HG02870 (cell line): ENCODE data around the gene MICAL3.

ENCODE experiments used
- ATAC-seq: cut with Tn5 transposase; IDR thresholded peaks from one replicate; pipeline ENCODE4 v1.9.1; 2021; ENCODE audit warnings: mild to moderate bottlenecking, moderate library complexity; ENCODE audit not compliant: unreplicated experiment

MICAL3 gene

GRCh38 chr22:17785185-17786184 lies 238.9 kb downstream of the MICAL3 start:
- no peak for ATAC-seq

- no peak for ATAC-seq
Observed at GRCh38 chr22:17784776-17785175, 239.6 kb downstream of the MICAL3 start.

GRCh38 chr22:17783773-17784480 lies 240.4 kb downstream of the MICAL3 start:
- no peak for ATAC-seq

DNA sequence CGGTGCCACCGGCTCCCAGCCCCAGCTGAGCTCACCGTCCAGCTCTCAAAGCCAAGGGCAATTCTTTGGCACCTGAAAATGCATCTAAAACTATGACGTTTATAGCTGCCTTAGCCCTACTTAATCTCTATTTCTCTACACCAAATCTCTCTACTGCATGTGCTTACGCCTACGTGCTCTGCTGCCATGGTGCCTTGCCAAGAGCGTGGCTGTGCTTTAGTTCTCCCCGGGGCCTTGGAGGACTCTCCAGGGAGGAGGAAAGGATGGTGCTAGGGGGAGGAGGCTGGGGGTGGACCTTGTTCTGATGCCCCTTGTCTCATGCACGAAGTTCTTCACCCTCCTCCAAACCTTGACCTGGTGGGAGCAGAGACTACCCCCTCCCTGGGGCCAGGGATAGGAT lies 241.0 kb downstream of the MICAL3 start:
- no peak for ATAC-seq

- ATAC-seq, result no peak
Observed at GRCh38 chr22:17782621-17783020, 241.7 kb downstream of the MICAL3 start.

DNA sequence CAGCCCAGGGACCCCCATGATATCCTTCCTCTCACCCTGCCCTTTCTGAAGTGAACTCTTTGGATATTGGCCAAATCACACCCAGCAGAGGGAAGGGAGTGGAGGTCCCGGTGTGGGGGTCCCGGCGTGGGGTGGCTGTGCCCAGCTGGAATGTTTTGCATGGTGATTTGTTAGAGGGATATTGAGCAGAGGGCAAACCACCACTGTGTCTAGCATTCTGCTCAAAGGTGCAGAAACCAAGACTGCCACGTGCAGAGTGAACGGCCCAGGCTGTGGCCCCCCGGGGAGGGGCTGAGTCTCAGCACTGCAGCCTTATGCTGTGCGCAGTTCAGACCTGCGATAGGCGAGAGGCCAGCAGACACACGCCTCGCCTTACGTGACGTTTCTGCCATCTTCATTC lies 242.2 kb downstream of the MICAL3 start:
- ATAC-seq, result no peak

DNA sequence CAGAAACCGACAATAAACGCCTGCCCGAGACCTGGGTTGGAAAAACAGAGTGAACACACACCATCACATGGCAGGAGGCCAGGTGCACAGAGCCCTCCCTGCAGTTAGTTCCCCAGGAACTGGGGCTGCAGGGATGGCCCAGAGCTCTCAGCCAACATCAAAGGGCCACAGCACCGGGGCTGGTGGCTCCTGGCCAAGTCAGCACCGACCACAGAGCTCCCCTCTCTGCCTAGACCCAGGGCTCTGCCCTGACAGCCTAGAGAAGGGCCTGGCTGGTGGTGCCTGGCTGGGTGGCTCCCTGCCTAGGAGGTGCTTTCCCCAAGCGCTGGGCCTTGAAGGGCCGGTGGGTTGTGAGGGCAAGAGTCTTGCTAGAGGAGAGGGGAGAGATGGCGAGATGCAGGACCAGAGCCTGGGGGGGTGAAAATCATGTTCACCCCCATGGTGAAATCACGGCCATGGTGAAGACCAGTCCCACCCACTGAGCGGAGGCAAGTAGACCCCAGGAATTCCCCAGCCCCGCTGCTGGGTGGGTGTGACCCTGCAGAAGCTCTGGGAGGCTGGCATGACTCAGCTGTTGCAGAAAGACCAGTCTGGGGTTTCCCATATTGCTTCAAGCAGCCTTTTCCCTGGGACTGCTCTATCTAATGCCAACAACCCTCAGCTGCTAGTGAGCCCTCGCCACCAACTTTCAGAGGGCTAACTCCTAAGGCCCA lies 242.9 kb downstream of the MICAL3 start:
- no peak for ATAC-seq

GRCh38 chr22:17780741-17781318 lies 243.5 kb downstream of the MICAL3 start:
- no peak for ATAC-seq

DNA sequence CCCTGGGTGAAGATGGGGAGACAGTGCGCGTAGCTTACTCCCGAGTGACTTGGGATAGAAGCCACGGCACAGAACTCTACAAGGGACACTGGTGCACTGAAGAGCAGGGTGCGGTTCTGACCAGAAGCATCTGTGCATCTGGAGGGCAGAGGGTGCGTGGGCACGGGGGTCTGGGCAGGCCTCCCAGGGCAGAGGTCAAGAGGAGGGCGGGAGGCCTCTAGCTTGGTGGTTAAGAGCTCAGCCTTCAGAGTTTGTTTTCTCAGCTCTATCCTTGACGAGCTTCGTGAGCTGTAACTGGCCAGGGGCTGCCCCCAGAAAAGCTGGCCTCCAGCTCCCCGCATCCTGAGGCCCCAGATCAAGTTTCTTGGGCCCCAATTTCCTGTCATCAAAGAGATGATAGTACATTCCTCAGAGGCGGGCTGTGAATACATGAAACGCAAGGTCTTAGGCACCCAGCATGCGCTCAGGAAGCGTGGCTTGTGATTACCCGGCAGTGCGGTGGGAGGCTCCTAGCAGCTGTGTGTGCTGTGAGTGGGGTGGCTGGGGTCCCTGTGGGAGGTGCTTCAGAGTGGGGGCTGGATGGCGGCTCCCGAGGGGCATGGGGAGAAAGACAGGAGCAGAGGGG lies 244.1 kb downstream of the MICAL3 start:
- ATAC-seq, result no peak

DNA sequence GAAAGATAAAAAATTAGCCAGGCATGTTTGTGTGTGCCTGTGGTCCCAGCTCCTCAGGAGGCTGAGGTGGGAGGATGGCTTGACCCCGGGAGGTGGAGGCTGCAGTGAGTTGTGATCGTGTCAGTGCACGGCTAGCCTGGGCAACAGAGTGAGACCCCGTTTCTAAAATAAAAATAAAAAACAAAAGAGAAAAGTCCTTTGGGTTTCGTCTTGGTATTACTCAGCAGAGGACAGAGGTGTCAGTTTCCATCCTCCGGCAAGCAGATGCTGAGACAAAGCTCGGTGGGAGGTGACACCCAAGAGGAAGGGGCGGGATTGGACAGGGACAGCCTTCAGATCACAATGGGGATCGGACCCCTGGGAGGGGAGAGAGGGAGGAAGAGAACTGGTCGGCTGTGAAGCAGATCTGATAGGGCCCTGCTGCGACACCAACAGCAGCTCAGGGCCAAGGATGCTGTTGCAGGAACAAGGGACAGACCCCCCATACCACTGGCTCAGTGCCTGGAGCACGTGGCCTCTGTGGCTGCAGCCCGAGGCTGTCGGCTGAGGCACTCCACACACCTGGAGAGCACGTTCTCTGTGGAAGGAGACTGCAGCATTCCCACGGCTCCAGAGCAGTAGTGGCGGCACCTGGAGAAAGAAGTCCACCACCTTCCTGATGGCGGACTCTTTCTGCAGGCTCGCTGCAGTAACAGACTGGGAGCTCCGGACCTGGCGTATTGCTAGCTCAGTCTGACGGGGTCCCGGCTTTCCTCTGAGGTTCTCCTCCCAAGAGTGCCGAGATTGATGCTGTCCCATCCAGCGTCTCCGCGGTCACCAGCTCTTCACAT lies 244.9 kb downstream of the MICAL3 start:
- ATAC-seq, result peak; percentile 45

DNA sequence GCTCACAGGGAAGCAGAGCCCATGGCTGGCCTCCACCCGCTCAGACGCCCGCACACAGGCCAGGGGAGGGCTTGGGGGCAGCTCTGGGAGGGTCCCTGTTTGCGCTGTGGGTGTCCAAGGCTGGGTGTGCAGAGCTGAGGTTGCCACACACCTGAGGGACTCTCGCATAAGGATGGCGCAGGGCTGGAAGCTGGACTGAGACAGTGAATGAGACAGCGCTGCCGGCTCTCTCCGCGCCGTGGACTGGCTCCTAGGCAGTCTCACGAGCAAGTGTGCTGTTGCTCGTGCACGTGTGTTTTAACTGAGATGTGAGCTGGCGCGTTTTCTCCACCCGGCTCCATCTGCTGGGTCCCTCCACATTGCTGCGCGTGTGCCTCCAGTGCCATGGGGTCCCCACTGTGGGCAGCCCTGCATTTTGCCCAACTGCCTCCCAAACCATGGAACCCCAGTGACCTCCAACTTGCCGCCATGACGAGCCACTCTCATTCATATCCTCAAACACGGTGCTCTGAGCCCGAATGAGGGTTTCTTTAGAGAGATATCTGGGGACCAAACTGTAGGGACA lies 245.9 kb downstream of the MICAL3 start:
- no peak for ATAC-seq

- no peak for ATAC-seq
Observed at GRCh38 chr22:17777717-17778044, 246.7 kb downstream of the MICAL3 start.

DNA sequence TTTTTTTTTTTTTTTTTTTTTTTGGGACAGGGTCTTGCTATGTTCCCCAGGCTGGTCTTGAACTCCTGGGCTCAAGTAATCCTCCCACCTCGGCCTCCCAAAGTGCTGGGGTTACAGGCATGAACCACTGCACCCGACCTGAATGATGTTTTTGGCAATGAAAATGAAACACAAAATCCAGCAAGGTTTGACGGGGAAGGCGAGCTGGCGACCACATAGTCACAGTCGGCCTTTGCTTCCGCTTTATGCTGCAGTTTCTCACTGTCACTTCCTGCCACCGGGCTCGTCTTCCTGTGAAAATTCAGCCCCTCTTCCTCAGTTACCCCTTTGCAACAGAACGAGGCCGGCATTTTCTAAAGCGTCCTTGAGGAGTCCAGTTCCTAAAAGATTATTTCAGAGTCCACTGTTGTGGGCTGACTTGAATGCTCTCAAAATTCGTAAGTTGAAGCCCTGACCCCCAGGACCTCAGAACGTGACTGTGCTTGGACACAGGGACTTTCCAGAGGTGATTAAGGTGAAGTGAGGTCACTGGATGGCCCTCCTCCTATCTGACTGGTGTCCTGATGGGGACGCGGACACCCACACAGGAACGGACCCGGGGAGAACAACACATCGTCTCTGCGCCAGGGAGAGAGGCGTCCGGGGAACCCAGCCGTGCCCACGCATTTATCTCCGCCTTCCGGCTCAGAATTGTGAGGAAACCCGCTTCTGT lies 247.2 kb downstream of the MICAL3 start:
- no peak for ATAC-seq

GRCh38 chr22:17775781-17776465 lies 248.4 kb downstream of the MICAL3 start:
- ATAC-seq, result no peak

DNA sequence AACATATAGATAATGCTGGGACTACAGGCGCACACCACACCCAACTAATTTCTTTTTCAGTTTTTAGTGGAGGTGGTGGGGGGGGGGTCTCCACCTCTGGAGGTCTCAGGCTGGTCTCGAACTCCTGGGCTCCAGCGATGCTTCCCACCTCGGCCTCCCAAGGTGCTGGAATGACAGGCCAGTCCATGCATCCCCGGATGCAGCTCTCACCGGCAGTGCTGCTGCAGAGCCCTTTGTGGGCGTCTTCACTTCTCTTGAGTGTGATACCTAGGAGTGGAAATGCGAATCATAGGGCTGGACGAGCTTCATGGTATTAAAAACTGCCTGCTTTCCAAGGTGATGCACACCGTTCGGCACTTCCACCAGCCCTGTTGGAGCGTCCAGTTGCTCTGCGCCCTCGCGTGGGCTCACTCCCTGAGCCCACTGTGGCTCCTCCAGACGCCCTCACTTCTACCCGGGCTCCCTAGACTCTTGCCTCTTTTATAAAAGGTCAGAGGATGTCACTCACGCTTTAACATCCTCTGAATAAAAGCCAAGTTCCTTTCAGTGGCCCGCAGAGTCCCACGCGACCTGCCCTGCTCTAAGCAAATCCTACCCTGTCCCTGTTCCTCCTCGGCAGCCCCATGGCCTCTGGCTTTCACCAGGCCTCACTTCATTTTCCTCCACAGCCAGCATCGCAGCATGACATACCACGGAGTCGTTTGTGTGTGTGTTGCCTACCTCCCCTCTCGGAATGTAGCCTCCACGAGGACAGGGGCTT lies 249.3 kb downstream of the MICAL3 start:
- no peak for ATAC-seq

- ATAC-seq, result no peak
Observed at GRCh38 chr22:17774206-17774925, 250.0 kb downstream of the MICAL3 start, which contains the start of gene BID. BID (minus strand) TSS chr22:17774469; CDS start chr22:17750116, 24,353 bp downstream.
